SK-N-SH (cell line): ENCODE measurements around the gene RCAN2.

Experiments
- EP300 ChIP-seq, 2 experiments: IDR thresholded peaks; 2 replicates each; pipeline versions ENCODE4 v1.4.0 to v1.6.1; 2012; ENCODE audit warnings: borderline replicate concordance in 1 of 2, low read depth in 1 of 2, low read length in 1 of 2
- EZH2phosphoT487 ChIP-seq: fragments of 200-600 bp; sonication (generic); IDR thresholded peaks from 2 replicates; pipeline ENCODE4 v1.6.1; 2017; ENCODE audit warnings: low read depth, mixed run types, mild to moderate bottlenecking, antibody characterized with exemption, moderate library complexity, borderline replicate concordance
- FOXM1 ChIP-seq: IDR thresholded peaks from 2 replicates; pipeline ENCODE4 v1.4.0; 2012; ENCODE audit warnings: low read depth, mild to moderate bottlenecking
- GATA2 ChIP-seq: sonication (generic); formaldehyde crosslinking; IDR thresholded peaks from 2 replicates; pipeline ENCODE4 v1.5.0; 2020; ENCODE audit warnings: mild to moderate bottlenecking, missing genetic modification reagents
- JUND ChIP-seq: IDR thresholded peaks from 2 replicates; pipeline ENCODE4 v1.4.0; 2012
- MXI1 ChIP-seq: IDR thresholded peaks from 2 replicates; pipeline ENCODE4 v1.6.1; 2012; ENCODE audit warnings: mild to moderate bottlenecking, low read depth, low read length, improper control_type of control experiment
- RAD21 ChIP-seq: IDR thresholded peaks from 2 replicates; pipeline ENCODE4 v1.6.1; 2012; ENCODE audit warnings: mild to moderate bottlenecking, low read length
- RFX5 ChIP-seq: IDR thresholded peaks from 2 replicates; pipeline ENCODE4 v1.6.1; 2012; ENCODE audit warnings: mild to moderate bottlenecking, improper control_type of control experiment, low read length
- SIN3A ChIP-seq: IDR thresholded peaks from 2 replicates; pipeline ENCODE4 v1.6.1; 2012; ENCODE audit warnings: low read depth, mild to moderate bottlenecking, low read length, moderate library complexity, borderline replicate concordance
- TCF12 ChIP-seq: IDR thresholded peaks from 2 replicates; pipeline ENCODE4 v1.4.0; 2012
- YY1 ChIP-seq: IDR thresholded peaks from 2 replicates; pipeline ENCODE4 v1.4.0; 2012; ENCODE audit warnings: low read depth, mild to moderate bottlenecking
- TF ChIP-seq, protein P1 (sequence below): fragments of 200-600 bp; sonication (generic); IDR thresholded peaks from 2 replicates; pipeline ENCODE4 v1.6.1; 2017; ENCODE audit warnings: antibody characterized with exemption, mild to moderate bottlenecking, moderate library complexity
- TF ChIP-seq, protein P2 (sequence below): IDR thresholded peaks from 2 replicates; pipeline ENCODE4 v1.4.0; 2012; ENCODE audit warnings: low read depth
- TF ChIP-seq, protein P3 (sequence below): IDR thresholded peaks from 2 replicates; pipeline ENCODE4 v1.6.1; 2012; ENCODE audit warnings: mild to moderate bottlenecking, low read depth, low read length, moderate library complexity

DNA sequence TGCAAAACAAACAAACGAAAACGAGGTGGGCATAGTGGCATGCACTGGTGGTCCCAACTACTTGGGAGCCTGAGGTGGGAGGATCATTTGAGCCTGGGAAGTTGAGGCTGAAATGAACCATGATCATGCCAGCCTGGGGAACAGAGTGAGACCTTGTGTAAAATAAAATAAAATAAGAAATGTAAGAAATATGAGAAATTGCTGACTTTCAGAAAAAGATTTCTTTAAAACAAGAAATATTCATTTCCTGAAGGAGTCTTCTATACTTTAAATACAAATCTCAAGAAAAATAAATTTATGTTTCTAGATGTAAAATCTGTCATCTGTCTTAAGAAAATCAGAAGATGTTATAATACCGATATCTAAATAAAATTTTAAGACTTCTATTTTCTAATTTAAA, 223.7 kb downstream of the RCAN2 start:
- TF ChIP-seq EP300 (IDR thresholded peaks at IDR 0.05; ENCODE audit: borderline replicate concordance in 1 of 2, low read depth in 1 of 2, low read length in 1 of 2): no peak
- TF ChIP-seq, protein P1, sequence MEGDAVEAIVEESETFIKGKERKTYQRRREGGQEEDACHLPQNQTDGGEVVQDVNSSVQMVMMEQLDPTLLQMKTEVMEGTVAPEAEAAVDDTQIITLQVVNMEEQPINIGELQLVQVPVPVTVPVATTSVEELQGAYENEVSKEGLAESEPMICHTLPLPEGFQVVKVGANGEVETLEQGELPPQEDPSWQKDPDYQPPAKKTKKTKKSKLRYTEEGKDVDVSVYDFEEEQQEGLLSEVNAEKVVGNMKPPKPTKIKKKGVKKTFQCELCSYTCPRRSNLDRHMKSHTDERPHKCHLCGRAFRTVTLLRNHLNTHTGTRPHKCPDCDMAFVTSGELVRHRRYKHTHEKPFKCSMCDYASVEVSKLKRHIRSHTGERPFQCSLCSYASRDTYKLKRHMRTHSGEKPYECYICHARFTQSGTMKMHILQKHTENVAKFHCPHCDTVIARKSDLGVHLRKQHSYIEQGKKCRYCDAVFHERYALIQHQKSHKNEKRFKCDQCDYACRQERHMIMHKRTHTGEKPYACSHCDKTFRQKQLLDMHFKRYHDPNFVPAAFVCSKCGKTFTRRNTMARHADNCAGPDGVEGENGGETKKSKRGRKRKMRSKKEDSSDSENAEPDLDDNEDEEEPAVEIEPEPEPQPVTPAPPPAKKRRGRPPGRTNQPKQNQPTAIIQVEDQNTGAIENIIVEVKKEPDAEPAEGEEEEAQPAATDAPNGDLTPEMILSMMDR: no peak
- TF ChIP-seq EZH2phosphoT487: no peak
- no peak for TF ChIP-seq RAD21
- TF ChIP-seq YY1: no peak
- TF ChIP-seq FOXM1: no peak
- no peak for TF ChIP-seq SIN3A
- TF ChIP-seq, protein P2, sequence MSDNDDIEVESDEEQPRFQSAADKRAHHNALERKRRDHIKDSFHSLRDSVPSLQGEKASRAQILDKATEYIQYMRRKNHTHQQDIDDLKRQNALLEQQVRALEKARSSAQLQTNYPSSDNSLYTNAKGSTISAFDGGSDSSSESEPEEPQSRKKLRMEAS: no peak
- TF ChIP-seq GATA2: no peak
- no peak for TF ChIP-seq TCF12
- no peak for TF ChIP-seq JUND
- TF ChIP-seq, protein P3, sequence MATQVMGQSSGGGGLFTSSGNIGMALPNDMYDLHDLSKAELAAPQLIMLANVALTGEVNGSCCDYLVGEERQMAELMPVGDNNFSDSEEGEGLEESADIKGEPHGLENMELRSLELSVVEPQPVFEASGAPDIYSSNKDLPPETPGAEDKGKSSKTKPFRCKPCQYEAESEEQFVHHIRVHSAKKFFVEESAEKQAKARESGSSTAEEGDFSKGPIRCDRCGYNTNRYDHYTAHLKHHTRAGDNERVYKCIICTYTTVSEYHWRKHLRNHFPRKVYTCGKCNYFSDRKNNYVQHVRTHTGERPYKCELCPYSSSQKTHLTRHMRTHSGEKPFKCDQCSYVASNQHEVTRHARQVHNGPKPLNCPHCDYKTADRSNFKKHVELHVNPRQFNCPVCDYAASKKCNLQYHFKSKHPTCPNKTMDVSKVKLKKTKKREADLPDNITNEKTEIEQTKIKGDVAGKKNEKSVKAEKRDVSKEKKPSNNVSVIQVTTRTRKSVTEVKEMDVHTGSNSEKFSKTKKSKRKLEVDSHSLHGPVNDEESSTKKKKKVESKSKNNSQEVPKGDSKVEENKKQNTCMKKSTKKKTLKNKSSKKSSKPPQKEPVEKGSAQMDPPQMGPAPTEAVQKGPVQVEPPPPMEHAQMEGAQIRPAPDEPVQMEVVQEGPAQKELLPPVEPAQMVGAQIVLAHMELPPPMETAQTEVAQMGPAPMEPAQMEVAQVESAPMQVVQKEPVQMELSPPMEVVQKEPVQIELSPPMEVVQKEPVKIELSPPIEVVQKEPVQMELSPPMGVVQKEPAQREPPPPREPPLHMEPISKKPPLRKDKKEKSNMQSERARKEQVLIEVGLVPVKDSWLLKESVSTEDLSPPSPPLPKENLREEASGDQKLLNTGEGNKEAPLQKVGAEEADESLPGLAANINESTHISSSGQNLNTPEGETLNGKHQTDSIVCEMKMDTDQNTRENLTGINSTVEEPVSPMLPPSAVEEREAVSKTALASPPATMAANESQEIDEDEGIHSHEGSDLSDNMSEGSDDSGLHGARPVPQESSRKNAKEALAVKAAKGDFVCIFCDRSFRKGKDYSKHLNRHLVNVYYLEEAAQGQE: no peak
- no peak for TF ChIP-seq MXI1
- no peak for TF ChIP-seq RFX5
